Islet of Langerhans (tissue), 1 donor: ENCODE data around the gene TESK2.
"Not testable (repeated sequence)": the region's sequence is repeated elsewhere in the genome, so short reads cannot be mapped to it uniquely, and the experiment has no call there.

Experiments
- FAIRE-seq: peaks from one replicate; lab custom pipeline; 2011; peaks lifted over from hg19 to GRCh38; lab: Jason Lieb, UNC

TESK2 gene

GRCh38 chr1:45510036-45510971, 19.3 kb upstream of the TESK2 start:
- no peak for FAIRE-seq

DNA sequence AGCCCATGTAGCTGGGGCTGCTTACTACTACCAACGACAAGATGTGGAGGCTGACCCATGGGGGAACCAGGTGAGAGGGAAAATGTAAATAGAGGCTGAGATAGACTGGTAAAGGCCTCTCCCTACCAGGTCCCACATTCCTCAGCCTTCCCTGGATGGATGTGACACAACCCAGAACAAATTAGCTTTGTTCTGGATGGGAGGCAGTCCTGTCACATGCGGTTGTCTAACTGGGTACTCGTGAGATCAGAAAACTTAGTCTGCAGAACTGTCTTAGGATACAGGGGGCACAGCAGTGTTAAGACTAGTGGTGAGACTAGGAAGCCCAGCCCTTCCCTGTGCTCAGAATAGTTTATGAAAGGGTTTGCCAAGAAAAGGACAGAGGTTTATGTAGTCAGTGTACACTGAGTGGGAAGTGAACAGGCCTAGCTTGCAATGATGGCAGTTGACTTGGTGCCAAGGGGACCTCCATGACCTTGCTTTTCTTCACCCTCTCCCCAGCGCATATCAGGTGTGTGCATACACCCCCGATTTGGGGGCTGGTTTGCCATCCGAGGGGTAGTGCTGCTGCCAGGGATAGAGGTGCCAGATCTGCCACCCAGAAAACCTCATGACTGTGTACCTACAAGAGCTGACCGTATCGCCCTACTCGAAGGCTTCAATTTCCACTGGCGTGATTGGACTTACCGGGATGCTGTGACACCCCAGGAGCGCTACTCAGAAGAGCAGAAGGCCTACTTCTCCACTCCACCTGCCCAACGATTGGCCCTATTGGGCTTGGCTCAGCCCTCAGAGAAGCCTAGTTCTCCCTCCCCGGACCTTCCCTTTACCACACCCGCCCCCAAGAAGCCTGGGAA, 17.6 kb upstream of the TESK2 start:
- FAIRE-seq: no peak

GRCh38 chr1:45507893-45508292, 16.9 kb upstream of the TESK2 start:
- FAIRE-seq: no peak

DNA sequence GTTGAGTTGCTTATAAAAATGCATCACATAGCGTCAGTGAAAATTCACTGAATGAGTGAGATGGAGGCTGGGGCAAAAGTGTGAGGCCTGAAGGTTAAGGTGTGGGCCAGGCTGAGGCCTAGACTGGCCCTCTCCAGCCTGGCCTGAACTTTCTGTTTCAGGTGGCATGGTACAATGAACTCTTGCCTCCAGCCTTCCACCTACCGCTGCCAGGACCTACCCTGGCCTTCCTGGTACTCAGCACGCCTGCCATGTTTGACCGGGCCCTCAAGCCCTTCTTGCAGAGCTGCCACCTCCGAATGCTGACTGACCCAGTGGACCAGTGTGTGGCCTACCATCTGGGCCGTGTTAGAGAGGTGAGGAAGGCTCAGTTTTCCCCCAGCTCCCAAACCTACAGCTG, 16.2 kb upstream of the TESK2 start:
- no peak for FAIRE-seq

GRCh38 chr1:45503462-45504360, 12.7 kb upstream of the TESK2 start:
- FAIRE-seq: no peak

- FAIRE-seq: no peak
These were observed 10.5 kb upstream of the TESK2 start for GRCh38 chr1:45501505-45501859.

DNA sequence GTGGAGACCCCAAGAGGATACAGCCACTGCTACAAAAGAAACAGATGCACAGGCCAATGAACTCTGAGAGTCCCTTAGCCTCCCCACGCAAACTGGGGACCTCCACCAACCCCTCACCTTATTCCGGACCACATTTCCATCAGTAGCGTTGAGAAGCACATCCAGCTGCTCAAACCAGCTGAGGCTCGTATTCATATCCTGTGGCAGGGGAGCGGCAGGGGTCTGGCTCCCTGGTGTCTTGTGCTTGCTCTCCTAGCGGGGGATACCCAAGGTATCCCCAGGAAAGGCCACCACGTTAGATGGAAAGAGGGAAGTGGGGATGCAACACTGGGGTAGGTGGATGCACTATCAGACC, 8.4 kb upstream of the TESK2 start:
- no peak for FAIRE-seq

GRCh38 chr1:45498279-45498678, 7.3 kb upstream of the TESK2 start:
- no peak for FAIRE-seq

DNA sequence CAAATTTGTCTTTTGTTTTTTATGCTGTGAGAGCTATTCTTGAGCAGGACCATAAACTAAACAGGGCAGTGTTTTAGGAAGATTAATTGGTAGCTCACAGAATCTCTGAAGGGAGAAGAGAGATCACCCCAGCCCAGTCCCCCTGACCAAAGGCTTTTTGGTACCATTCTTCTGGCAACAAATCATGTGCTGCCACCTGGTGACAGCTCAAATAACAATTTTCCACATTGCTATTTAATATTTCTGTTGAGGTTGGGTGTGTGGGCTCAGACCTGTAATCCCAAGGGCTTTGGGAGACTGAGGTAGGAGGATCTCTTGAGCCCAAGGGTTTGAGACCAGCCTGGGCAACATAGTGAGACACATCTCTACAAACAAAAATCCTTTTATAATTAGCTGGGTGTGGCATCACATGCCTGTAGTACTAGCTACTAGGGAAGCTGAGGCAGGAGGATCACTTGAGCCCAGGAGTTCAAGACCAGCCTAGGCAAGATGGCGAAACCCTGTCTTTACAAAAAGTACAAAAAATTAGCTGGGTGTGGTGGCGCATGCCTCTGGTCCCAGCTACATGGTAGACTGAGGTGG, 2.2 kb upstream of the TESK2 start:
- FAIRE-seq: no peak

DNA sequence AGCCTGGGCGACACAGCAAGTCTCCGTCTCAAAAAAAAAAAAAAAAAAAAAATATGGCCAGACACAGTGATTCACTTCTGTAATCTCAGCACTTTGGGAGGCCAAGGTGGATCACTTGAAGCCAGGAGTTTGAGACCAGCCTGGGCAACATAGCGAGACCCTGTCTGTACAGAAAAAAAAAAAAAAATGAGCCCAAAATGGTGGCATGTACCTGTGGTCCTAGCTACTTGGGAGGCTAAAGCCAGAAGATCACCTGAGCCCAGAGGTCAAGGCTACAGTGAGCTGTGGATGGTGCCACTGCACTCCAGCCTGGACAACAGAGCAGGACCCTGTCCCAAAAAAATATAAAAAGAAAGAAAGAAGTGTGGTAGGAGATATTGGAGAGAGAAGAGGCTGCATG, 1.7 kb upstream of the TESK2 start:
- no peak for FAIRE-seq

- no peak for FAIRE-seq
These were observed 711 bp upstream of the TESK2 start for GRCh38 chr1:45491487-45492260.

DNA sequence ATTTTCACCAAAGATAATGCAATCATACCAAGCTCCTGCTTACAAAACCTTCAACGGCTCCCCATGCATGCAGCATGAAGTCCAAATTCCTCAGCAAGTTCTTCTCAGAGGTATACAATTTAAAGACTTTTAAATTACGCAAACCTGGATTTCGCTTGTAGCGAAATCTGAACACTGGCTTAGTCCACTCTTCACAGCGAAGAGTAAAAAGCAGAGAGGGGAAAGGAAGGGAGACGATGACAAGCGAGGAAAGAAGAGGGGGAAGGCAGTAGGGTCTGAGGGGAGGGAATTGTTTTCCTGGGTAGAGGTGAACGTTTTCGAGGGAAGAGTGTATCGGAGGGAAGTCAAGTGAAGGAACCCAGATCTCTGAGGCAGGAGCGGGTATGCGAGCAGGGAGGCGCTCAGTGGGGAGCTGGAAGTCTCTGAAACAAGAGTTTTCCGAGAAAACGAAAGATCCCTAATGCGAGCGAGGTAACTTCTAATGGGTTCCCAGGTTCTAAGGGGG, 790 bp downstream of the TESK2 start:
- no peak for FAIRE-seq

GRCh38 chr1:45489379-45489778, 1.6 kb downstream of the TESK2 start:
- not testable (repeated sequence) for FAIRE-seq

DNA sequence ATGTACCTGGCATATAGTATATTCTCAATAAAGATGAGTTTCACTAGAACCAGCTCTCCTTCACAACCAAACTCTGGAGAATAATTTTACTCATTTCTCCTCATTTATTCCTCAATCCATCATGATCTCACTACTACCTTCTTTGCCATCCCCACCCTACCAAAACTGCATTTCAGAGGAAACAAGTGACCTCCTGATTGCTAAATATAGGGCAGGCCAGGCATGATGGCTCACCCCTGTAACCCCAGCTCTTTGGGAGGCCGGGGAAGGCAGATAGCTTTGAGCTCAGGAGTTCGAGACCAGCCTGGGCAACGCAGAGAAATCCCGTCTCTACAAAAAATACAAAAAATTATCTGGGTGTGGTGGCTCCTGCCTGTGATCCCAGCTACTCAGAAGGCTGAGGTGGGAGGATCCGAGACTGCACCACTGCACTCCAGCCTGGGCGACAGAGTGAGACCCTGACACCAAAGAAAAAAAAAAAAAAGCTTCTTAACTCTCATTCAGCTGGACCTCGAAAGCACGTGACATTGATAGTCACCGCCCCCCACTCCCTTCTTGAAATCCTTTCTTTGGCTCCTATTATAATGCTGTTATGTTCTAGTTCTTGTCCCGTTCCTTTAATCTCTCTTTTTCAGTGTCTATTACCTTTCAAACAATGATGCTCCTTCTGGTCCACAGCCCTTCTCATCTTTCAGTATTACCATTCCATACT, 2.1 kb downstream of the TESK2 start:
- no peak for FAIRE-seq

DNA sequence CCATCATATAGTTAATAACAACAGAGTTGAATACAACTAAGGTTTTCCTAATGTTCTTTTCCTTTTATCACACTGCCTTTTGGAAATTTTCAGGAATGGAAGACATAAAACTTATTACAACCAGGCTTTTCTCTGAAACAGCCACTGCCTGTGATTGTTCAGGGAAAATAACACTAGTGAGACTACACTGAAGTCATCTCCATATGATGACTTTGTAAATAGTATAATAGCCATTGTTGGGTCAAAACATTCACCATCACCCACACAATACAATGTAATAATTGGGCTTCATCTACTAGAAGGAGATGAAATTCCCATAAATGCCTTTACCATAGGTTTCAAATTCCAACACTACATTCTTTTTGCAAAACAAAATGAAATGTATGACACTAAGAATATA, 5.0 kb downstream of the TESK2 start:
- no peak for FAIRE-seq

GRCh38 chr1:45479039-45479748, 11.8 kb downstream of the TESK2 start:
- FAIRE-seq: no peak

- FAIRE-seq: no peak
These were observed 12.7 kb downstream of the TESK2 start for GRCh38 chr1:45478121-45478814.

GRCh38 chr1:45477646-45478045, 13.3 kb downstream of the TESK2 start:
- no peak for FAIRE-seq

DNA sequence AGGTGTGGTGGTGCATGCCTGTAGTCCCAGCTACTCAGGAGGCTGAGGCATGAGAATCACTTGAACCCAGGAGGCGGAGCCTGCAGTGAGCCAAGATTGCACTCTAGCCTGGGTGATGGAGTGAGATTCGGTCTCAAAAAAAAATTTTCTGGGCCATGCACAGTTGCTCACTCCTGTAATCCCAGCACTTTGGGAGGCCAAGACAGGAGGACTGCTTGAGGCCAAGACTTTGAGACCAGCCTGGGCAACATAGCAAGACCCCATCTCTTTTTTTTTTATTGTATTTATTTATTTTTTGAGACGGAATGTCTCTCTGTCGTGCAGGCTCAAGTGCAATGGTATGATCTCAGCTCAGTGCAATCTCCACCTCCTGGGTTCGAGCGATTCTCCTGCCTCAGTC, 16.8 kb downstream of the TESK2 start:
- not testable (repeated sequence) for FAIRE-seq
